Thymus (tissue), 11 donors: ENCODE measurements around the gene AMIGO1. TPM values are rescaled to one million over a fixed set of nuclear protein-coding genes. Genes with fewer than 3 reads are reported as not detected.

Experiments used
- DNase-seq, 9 donors: peaks; one replicate each; pipeline ENCODE4 v3.0.0-alpha.2; 2013; ENCODE audit warnings: low spot score in 9 of 9, low read depth in 6 of 9, missing footprints in 1 of 9
- H3K27ac ChIP-seq, 2 donors: one replicate each; pipeline ENCODE4 v1.5.1; 2013; ENCODE audit warnings: control low read depth in 1 of 2, low read depth in 1 of 2, low read length in 1 of 2, mild to moderate bottlenecking in 1 of 2, moderate library complexity in 1 of 2
- H3K27me3 ChIP-seq, 2 donors: one replicate each; pipeline ENCODE4 v1.5.1; 2013; ENCODE audit warnings: low read length in 1 of 2; ENCODE audit not compliant: control insufficient read depth in 2 of 2, insufficient read depth in 1 of 2
- H3K36me3 ChIP-seq, 2 donors: one replicate each; pipeline ENCODE4 v1.5.1; 2013; ENCODE audit warnings: low read length in 1 of 2, mild to moderate bottlenecking in 1 of 2, moderate library complexity in 1 of 2; ENCODE audit not compliant: control insufficient read depth in 2 of 2, insufficient read depth in 2 of 2
- H3K4me1 ChIP-seq, 2 donors: one replicate each; pipeline ENCODE4 v1.5.1; 2013; ENCODE audit warnings: low read length in 2 of 2; ENCODE audit not compliant: control insufficient read depth in 2 of 2, insufficient read depth in 2 of 2
- H3K4me3 ChIP-seq, 2 donors: one replicate each; pipeline ENCODE4 v1.5.1; 2013; ENCODE audit warnings: low read length in 2 of 2, control low read depth in 1 of 2, mild to moderate bottlenecking in 1 of 2
- H3K9me3 ChIP-seq, 2 donors: one replicate each; pipeline ENCODE4 v1.5.1; 2013; ENCODE audit warnings: low read length in 1 of 2, mild to moderate bottlenecking in 1 of 2; ENCODE audit not compliant: control insufficient read depth in 2 of 2, insufficient read depth in 1 of 2
- WGBS: extraction: QIAGEN DNeasy Blood & Tissue Kit; methylation state at CpG from one replicate; pipeline ENCODE4 v1.1.7; 2013; 5-methylcytosine and 5-hydroxymethylcytosine counted together
- polyA plus RNA-seq: library from polyadenylated mRNA; stranded (reverse); fragments of 200-250 nt; gene quantifications from one replicate; pipeline ENCODE4 v1.2.3, GENCODE V29; 2013
- total RNA-seq: library from RNA; stranded (reverse); fragments of 120-200 nt; gene quantifications from one replicate; pipeline ENCODE4 v1.2.4, GENCODE V29; 2013
- donor health status: healthy.

Gene AMIGO1
- total and polyA plus RNA-seq, 2 donors = 2.3 to 2.5 TPM

GRCh38 chr1:109527846-109528695, 18.5 kb upstream of the AMIGO1 start:
- 95% methylated on average over 9 of the region's 9 CpGs for WGBS

DNA sequence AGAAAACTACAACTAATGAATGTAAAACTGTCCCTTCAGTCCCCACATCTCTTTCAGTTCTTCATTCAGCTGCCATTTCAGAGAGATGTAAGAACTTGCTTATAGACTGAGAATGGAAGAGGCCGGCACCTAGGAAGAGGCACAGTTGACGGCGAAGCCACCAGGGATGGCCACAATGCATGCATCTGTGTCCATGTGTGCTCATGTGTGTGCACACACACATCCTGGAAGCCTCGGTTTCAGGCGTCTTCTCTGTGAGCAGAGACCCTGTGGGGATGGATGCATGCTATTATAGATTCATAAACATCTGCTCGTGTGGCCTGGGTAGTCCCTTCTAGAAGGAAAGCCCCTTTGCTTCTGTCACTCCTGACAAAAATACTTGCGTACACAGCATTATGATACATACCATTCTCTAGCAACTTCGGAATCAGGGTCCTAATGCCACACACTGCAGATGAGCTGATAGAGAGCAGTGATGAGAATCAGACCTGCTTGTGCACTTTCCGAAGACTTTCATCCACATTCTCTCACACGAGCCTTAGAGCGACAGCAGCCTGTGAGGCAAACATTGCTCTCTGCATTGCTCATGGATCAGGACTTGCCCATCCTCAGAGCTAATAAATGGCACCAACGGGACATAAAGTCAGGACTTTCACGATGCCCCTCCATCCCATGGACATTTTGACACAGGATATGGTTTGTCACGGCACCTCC, 17.7 kb upstream of the AMIGO1 start:
- Histone ChIP-seq H3K27me3 (no peaks in the 10 kb centered on the region), H3K4me3 (no peak overlapping the region), H3K27ac (no peak overlapping the region), H3K9me3 (no peaks in the 10 kb centered on the region), H3K36me3 (no peaks in the 10 kb centered on the region), H3K4me1 (peaks cover 4 to 27% of the 10 kb centered on the region in 2 donors)
- no peak for DNase-seq
- WGBS = 88% methylated on average over 14 of the region's 14 CpGs

More at GRCh38 chr1:109527846-109528695, 18.5 kb upstream of the AMIGO1 start:
- Histone ChIP-seq H3K27me3 (no peaks in the 10 kb centered on the region), H3K4me3 (no peak overlapping the region), H3K36me3 (no peaks in the 10 kb centered on the region), H3K27ac (no peak overlapping the region), H3K4me1 (peaks cover 4 to 34% of the 10 kb centered on the region in 2 donors), H3K9me3 (no peaks in the 10 kb centered on the region)
- DNase-seq = no peak

DNA sequence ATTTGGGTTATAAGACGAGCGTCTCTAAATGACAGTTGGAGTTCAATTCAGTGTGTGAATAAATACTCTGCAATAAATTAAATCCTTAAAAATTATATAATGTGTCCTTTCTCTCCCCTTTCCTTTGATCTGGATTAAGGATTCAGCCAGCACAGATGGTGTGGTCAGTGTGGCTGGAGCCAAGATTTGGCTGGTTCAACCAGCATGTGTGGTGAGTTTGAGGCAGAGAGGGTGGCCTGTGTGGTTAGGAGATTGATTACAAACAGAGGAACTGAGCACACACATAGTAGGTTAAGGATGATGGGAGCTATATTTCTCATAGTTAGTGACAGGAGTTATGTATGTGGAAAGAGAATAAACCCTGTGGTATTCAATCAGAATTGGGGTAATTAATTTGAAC, 14.2 kb upstream of the AMIGO1 start:
- peaks cover 0 to 6% of the 10 kb centered on the region in 2 donors for H3K27me3 ChIP-seq
- H3K4me1 ChIP-seq = no peaks in the 10 kb centered on the region
- H3K4me3 ChIP-seq = no peak overlapping the region
- WGBS = over 99% methylated on average over 2 of the region's 2 CpGs
- no peak for DNase-seq
- no peaks in the 10 kb centered on the region for H3K36me3 ChIP-seq
- H3K27ac ChIP-seq = no peak overlapping the region
- no peaks in the 10 kb centered on the region for H3K9me3 ChIP-seq

- no peaks in the 10 kb centered on the region for H3K9me3 ChIP-seq
- no peak for DNase-seq
- H3K27ac ChIP-seq = no peak overlapping the region
- no peak overlapping the region for H3K4me3 ChIP-seq
- peaks cover 0 to 6% of the 10 kb centered on the region in 2 donors for H3K27me3 ChIP-seq
- no peaks in the 10 kb centered on the region for H3K4me1 ChIP-seq
- H3K36me3 ChIP-seq = no peaks in the 10 kb centered on the region
- 96% methylated on average over 7 of the region's 7 CpGs for WGBS
Observed at GRCh38 chr1:109522026-109522425, 12.5 kb upstream of the AMIGO1 start.

GRCh38 chr1:109521002-109521951, 11.8 kb upstream of the AMIGO1 start:
- Histone ChIP-seq H3K27ac (no peak overlapping the region), H3K9me3 (no peaks in the 10 kb centered on the region), H3K4me1 (no peaks in the 10 kb centered on the region), H3K27me3 (peaks cover 0 to 6% of the 10 kb centered on the region in 2 donors), H3K36me3 (no peaks in the 10 kb centered on the region), H3K4me3 (no peak overlapping the region)
- WGBS = 94% methylated on average over 14 of the region's 14 CpGs
- DNase-seq = no peak

DNA sequence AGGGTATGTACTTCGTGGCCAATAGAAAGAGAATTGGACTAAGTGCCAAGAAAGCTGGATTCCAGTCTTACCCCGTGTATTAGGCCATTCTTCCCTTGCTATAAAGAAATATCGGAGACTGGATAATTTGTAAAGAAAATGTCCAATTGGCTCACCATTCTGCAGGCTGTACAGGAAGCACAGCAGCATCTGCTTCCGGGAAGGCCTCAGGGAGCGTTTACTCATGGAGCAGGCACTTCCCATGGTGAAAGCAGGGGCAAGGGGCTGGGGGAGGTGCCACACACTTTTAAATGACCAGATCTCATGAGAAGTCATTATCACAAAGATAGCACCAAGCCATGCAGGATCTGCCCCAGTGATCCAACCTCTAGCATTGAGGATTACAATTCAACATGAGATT, 7.8 kb upstream of the AMIGO1 start:
- no peaks in the 10 kb centered on the region for H3K36me3 ChIP-seq
- H3K27ac ChIP-seq = no peak overlapping the region
- no peaks in the 10 kb centered on the region for H3K9me3 ChIP-seq
- WGBS = 96% methylated on average over 5 of the region's 5 CpGs
- no peaks in the 10 kb centered on the region for H3K4me1 ChIP-seq
- H3K4me3 ChIP-seq = no peak overlapping the region
- peaks cover 0 to 6% of the 10 kb centered on the region in 2 donors for H3K27me3 ChIP-seq
- DNase-seq = no peak

DNA sequence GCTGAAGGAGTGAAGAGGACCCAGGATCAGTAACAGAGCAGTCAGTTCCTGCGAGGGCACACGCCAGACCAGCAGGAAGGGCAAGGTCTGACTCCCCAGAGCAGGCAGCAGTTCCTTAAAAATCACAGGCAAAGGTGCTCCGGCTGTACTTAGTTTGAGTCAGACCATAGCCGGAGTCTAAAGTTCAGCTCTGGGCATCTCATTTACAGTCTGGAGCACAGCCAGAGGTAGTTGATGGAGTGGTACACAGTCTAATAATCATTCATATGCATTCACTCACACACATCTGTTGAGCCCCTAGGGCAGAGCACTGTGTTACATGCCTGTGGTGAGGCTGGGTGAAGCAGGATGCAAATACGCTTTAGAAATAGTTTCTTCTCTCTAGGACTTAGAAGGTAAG, 7.3 kb upstream of the AMIGO1 start:
- Histone ChIP-seq H3K9me3 (no peaks in the 10 kb centered on the region), H3K27me3 (peaks cover 0 to 6% of the 10 kb centered on the region in 2 donors), H3K4me1 (no peaks in the 10 kb centered on the region), H3K27ac (no peak overlapping the region), H3K36me3 (no peaks in the 10 kb centered on the region), H3K4me3 (no peak overlapping the region)
- 94% methylated on average over 5 of the region's 5 CpGs for WGBS
- DNase-seq = no peak

- H3K9me3 ChIP-seq = peaks cover 0 to 4% of the 10 kb centered on the region in 2 donors
- H3K27me3 ChIP-seq = peaks cover 0 to 14% of the 10 kb centered on the region in 2 donors
- H3K4me3 ChIP-seq = no peak overlapping the region
- WGBS = 88% methylated on average over 3 of the region's 3 CpGs
- DNase-seq = no peak
- peaks cover 4 to 9% of the 10 kb centered on the region in 2 donors for H3K4me1 ChIP-seq
- H3K36me3 ChIP-seq = no peaks in the 10 kb centered on the region
- no peak overlapping the region for H3K27ac ChIP-seq
Observed at GRCh38 chr1:109514846-109515245, 5.3 kb upstream of the AMIGO1 start.
